MM.1S (cell line): ENCODE data around the gene SORCS2.

Experiments used
- CTCF ChIP-seq: fragments of 300-600 bp; sonication (generic); IDR thresholded peaks from 2 replicates; pipeline ENCODE4 v1.5.1; 2016; ENCODE audit warnings: antibody characterized with exemption, low read length, mixed read lengths
- EZH2 ChIP-seq: fragments of 300-600 bp; sonication (generic); optimal IDR thresholded peaks from 2 replicates; pipeline ENCODE3; 2017; ENCODE audit warnings: low read depth, mild to moderate bottlenecking, antibody characterized with exemption, low read length, mixed read lengths

GRCh38 chr4:7499661-7500060 lies 307.3 kb downstream of the SORCS2 start:
- TF ChIP-seq CTCF (no peak), EZH2 (no peak)
